Osteocyte (in vitro differentiated cells): ENCODE data around the gene RAB36. TPM values are rescaled to one million over a fixed set of nuclear protein-coding genes. Genes with fewer than 3 reads are reported as not detected.

Experiments
- DNase-seq: peaks from one replicate; pipeline ENCODE4 v3.0.0; 2021; ENCODE audit warnings: mixed read lengths; ENCODE audit not compliant: unreplicated experiment; ENCODE audit errors: extremely low spot score
- H3K27ac Mint-ChIP-seq: one replicate; pipeline ENCODE4 v1.8.0; 2021; ENCODE audit warnings: mild to moderate bottlenecking, mixed read lengths; ENCODE audit not compliant: unreplicated experiment
- H3K27me3 Mint-ChIP-seq: one replicate; pipeline ENCODE4 v1.8.0; 2021; ENCODE audit warnings: mixed read lengths; ENCODE audit not compliant: unreplicated experiment
- H3K36me3 Mint-ChIP-seq: one replicate; pipeline ENCODE4 v1.8.0; 2021; ENCODE audit warnings: mixed read lengths; ENCODE audit not compliant: unreplicated experiment
- H3K4me1 Mint-ChIP-seq: one replicate; pipeline ENCODE4 v1.8.0; 2021; ENCODE audit warnings: mixed read lengths; ENCODE audit not compliant: unreplicated experiment
- H3K4me3 Mint-ChIP-seq: one replicate; pipeline ENCODE4 v1.8.0; 2021; ENCODE audit warnings: mild to moderate bottlenecking, moderate library complexity, mixed read lengths; ENCODE audit not compliant: unreplicated experiment
- H3K9me3 Mint-ChIP-seq: one replicate; pipeline ENCODE4 v1.8.0; 2021; ENCODE audit warnings: mixed read lengths; ENCODE audit not compliant: unreplicated experiment
- total RNA-seq: library from RNA; stranded (reverse); gene quantifications from 2 replicates; pipeline ENCODE4 v1.2.1, GENCODE V29; 2021
- TF ChIP-seq, protein P1 (sequence below): fragments of 200-600 bp; sonication (generic); IDR thresholded peaks from 2 replicates; pipeline ENCODE4 v1.5.0; 2021; ENCODE audit warnings: antibody characterized with exemption, mild to moderate bottlenecking, moderate library complexity

The RAB36 gene
- total RNA-seq, 1 donor from 2014 or later, result 4.8 TPM

DNA sequence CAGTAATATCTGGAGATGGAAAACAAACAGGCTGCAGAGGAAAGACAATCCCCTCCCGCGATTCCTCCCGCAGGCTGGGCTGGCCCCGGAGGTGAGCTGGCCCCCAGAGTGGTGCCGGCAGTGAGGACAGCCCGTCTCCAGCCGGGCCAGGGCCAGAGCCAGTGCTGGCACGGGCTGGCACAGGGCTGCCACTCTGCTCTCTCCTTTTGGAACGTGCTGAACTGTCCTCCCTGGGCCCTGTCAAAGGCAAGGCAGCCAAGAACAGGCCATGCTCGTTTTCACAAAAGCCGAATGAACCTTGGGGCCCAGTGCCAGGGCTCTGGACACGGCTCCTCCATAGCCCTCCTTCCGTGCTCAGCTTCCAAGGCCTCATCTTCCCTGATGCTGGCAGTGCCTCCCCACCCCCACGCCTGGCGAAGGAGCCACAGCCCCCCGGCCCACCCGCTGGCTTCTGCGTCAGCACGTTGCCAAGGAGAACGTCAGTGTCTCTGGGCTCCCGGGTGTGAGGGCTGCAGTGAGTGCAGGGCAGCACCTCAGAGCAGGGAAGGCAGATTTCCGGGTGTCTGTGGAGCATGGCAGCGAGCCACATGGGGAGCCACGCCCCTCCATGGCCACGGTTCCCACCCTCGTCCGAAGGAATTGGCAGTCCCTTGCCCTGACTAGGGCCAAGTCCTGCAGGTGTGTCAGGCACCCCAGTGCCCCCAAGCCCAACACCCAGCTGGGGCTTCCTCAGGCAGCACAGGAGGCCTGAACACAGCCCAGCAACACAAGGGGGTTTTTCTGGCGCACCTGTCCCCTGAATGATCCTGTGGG, 46.4 kb upstream of the RAB36 start:
- H3K9me3 Mint-ChIP-seq, result no peaks in the 10 kb centered on the region
- no peak overlapping the region for H3K4me3 Mint-ChIP-seq
- H3K4me1 Mint-ChIP-seq, result peaks cover 5% of the 10 kb centered on the region
- no peak for DNase-seq
- TF ChIP-seq, protein P1, sequence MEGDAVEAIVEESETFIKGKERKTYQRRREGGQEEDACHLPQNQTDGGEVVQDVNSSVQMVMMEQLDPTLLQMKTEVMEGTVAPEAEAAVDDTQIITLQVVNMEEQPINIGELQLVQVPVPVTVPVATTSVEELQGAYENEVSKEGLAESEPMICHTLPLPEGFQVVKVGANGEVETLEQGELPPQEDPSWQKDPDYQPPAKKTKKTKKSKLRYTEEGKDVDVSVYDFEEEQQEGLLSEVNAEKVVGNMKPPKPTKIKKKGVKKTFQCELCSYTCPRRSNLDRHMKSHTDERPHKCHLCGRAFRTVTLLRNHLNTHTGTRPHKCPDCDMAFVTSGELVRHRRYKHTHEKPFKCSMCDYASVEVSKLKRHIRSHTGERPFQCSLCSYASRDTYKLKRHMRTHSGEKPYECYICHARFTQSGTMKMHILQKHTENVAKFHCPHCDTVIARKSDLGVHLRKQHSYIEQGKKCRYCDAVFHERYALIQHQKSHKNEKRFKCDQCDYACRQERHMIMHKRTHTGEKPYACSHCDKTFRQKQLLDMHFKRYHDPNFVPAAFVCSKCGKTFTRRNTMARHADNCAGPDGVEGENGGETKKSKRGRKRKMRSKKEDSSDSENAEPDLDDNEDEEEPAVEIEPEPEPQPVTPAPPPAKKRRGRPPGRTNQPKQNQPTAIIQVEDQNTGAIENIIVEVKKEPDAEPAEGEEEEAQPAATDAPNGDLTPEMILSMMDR, result no peak
- no peaks in the 10 kb centered on the region for H3K36me3 Mint-ChIP-seq
- H3K27me3 Mint-ChIP-seq, result no peaks in the 10 kb centered on the region
- H3K27ac Mint-ChIP-seq, result no peak overlapping the region

DNA sequence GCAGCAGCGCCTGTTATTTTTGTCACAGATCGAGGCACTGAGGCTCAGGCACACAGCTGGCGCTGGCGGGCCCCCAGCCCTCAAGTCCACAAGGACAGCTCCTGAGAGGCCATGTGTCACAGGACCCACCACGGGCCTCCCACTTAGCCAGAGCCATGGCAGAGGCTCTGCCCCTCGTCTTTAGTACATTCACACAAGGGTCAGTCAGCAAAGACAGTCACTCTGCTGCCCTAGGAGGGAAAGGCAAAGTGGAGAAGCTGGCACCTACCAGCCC, 45.8 kb upstream of the RAB36 start:
- Mint-ChIP-seq H3K27ac (no peak overlapping the region), H3K27me3 (no peaks in the 10 kb centered on the region), H3K9me3 (no peaks in the 10 kb centered on the region), H3K4me1 (peaks cover 5% of the 10 kb centered on the region), H3K4me3 (no peak overlapping the region), H3K36me3 (no peaks in the 10 kb centered on the region)
- TF ChIP-seq, protein P1, result no peak
- no peak for DNase-seq

DNA sequence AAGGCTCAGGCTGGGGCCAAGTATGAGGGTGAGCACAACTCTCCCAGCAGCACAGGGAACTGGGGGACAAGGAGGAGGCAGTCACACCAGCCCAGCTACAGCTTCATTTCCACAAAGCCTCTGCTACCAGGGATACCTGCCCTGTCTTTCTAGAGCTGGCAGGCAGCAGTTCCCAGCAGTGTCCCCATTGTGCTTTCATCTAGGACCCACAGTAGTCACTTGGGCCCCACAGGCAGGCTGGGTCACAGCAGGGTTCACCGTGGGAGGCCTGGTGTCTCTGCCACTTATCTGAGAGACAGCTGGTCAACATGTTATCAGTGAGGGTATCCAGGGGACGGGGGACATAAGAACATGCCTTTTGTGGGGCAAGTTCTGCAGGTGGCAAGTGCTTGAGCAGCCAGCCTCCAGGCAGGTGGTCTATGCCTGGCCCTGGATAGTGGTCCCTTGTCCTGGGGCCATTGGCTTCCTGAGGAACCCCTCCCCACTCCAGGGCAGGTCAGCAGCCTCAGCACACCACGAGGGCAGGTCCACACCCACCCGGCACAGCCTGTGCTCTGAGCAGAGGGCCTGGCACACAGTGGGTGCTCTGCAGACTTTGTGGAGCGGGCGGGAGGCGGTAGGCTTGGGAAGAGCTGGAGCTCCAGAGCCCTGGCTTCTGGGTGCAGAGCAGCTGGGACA, 45.0 kb upstream of the RAB36 start:
- TF ChIP-seq, protein P1, result no peak
- Mint-ChIP-seq H3K27ac (no peak overlapping the region), H3K4me3 (no peak overlapping the region), H3K9me3 (no peaks in the 10 kb centered on the region), H3K27me3 (no peaks in the 10 kb centered on the region), H3K4me1 (peaks cover 5% of the 10 kb centered on the region), H3K36me3 (no peaks in the 10 kb centered on the region)
- DNase-seq, result no peak

DNA sequence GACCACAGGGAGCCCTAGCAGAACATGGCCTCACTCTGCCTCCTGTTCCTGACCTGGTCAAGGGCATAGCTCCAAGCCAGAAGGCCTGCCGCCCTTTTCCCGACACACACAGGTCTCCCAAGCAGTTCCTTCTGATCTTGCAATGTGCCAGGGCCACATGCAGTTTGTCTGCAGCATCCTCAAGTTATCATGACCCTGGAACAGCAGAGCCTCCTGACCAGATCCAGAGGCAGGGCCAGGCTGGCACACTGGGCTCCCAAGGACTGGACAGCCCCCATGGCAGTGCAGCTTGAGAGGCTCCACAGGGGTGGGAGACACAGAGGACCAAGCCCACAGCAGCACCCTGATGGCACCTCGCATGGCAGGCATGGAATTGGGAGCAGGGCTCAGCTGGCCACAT, 43.8 kb upstream of the RAB36 start:
- TF ChIP-seq, protein P1, result no peak
- H3K27ac Mint-ChIP-seq, result no peak overlapping the region
- no peaks in the 10 kb centered on the region for H3K9me3 Mint-ChIP-seq
- no peaks in the 10 kb centered on the region for H3K27me3 Mint-ChIP-seq
- peaks cover 9% of the 10 kb centered on the region for H3K4me1 Mint-ChIP-seq
- DNase-seq, result no peak
- H3K36me3 Mint-ChIP-seq, result no peaks in the 10 kb centered on the region
- no peak overlapping the region for H3K4me3 Mint-ChIP-seq

DNA sequence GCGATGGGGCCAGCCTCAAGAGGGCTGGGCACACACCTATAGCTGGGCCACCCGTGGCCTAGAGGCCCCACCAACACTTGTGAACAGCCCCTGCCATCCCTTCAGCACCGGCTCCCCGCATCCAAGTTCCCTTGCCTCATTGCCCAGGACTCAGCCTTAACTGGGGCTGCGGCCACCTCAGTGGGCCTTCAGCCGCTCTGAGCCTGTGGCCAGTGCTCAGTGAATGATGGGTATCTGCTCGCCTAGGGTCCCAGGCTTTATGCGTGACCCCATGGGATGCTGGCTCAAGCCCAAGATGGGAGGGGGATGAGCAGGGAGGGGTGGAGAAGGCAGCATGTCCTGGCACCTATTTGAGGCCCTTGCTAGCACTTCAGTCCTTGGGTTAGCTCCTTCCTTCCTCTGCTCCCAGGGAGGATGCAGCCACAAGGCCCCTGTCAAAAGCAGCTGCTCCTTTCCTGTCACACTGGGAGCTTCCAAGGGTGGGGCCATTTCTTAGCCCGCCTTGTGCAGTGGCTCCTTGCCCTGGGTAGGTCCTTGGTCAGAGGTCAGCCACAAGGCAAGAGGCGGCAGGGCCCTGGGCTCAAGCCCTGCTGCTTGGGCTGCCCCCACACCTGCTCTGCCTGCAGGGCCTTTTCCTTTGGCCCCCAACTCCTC, 43.1 kb upstream of the RAB36 start:
- H3K27ac Mint-ChIP-seq, result no peak overlapping the region
- H3K27me3 Mint-ChIP-seq, result no peaks in the 10 kb centered on the region
- TF ChIP-seq, protein P1, result no peak
- no peak overlapping the region for H3K4me3 Mint-ChIP-seq
- no peak for DNase-seq
- no peaks in the 10 kb centered on the region for H3K36me3 Mint-ChIP-seq
- H3K9me3 Mint-ChIP-seq, result no peaks in the 10 kb centered on the region
- H3K4me1 Mint-ChIP-seq, result peaks cover 9% of the 10 kb centered on the region
